GM21528 (cell line): ENCODE results near the gene RHOJ.
"Not testable (repeated sequence)": the region's sequence is repeated elsewhere in the genome, so short reads cannot be mapped to it uniquely, and the experiment has no call there.

Experiments used
- ATAC-seq: cut with Tn5 transposase; IDR thresholded peaks from one replicate; pipeline ENCODE4 v1.9.1; 2021; ENCODE audit warnings: mild to moderate bottlenecking, moderate library complexity; ENCODE audit not compliant: unreplicated experiment, low FRiP score

The RHOJ gene

GRCh38 chr14:63204407-63205043, at the start of gene RHOJ:
RHOJ (plus strand) TSS chr14:63204443; CDS start chr14:63204870, 427 bp downstream.
- ATAC-seq: no peak

- no peak for ATAC-seq
Measured at GRCh38 chr14:63155511-63156185, 48.6 kb upstream of the RHOJ start.

- no peak for ATAC-seq
Measured at GRCh38 chr14:63157195-63157594, 47.0 kb upstream of the RHOJ start.

GRCh38 chr14:63163306-63163705, 40.9 kb upstream of the RHOJ start:
- ATAC-seq: no peak

GRCh38 chr14:63164108-63164683, 40.0 kb upstream of the RHOJ start:
- ATAC-seq: no peak

- ATAC-seq: not testable (repeated sequence)
Measured at GRCh38 chr14:63165267-63165666, 39.0 kb upstream of the RHOJ start.

GRCh38 chr14:63167044-63167443, 37.2 kb upstream of the RHOJ start:
- ATAC-seq: no peak

GRCh38 chr14:63174760-63175191, 29.5 kb upstream of the RHOJ start:
- no peak for ATAC-seq

- ATAC-seq: no peak
Measured at GRCh38 chr14:63175531-63175930, 28.7 kb upstream of the RHOJ start.

GRCh38 chr14:63178912-63179311, 25.3 kb upstream of the RHOJ start:
- no peak for ATAC-seq

GRCh38 chr14:63179383-63179782, 24.9 kb upstream of the RHOJ start:
- ATAC-seq: no peak

- no peak for ATAC-seq
Measured at GRCh38 chr14:63180011-63180410, 24.2 kb upstream of the RHOJ start.

GRCh38 chr14:63182968-63183367, 21.3 kb upstream of the RHOJ start:
- no peak for ATAC-seq

- no peak for ATAC-seq
Measured at GRCh38 chr14:63186453-63186852, 17.8 kb upstream of the RHOJ start.

GRCh38 chr14:63191211-63191610, 13.0 kb upstream of the RHOJ start:
- no peak for ATAC-seq

GRCh38 chr14:63192085-63192484, 12.2 kb upstream of the RHOJ start:
- no peak for ATAC-seq

GRCh38 chr14:63193236-63193635, 11.0 kb upstream of the RHOJ start:
- no peak for ATAC-seq

- ATAC-seq: no peak
Measured at GRCh38 chr14:63200035-63200740, 4.1 kb upstream of the RHOJ start.

GRCh38 chr14:63200767-63201166, 3.5 kb upstream of the RHOJ start:
- ATAC-seq: no peak

GRCh38 chr14:63203015-63203414, 1.2 kb upstream of the RHOJ start:
- no peak for ATAC-seq
